Measurements from ENCODE around the gene SNX11. TPM values are rescaled to one million over a fixed set of nuclear protein-coding genes. Genes with fewer than 3 reads are reported as not detected.
A peak's percentile ranks its signal among the peaks of the same experiment; 100 is the strongest.

Gene SNX11
- total and polyA plus RNA-seq, 4 donors: 11.7 to 18.8 (median 17.3) TPM

DNA sequence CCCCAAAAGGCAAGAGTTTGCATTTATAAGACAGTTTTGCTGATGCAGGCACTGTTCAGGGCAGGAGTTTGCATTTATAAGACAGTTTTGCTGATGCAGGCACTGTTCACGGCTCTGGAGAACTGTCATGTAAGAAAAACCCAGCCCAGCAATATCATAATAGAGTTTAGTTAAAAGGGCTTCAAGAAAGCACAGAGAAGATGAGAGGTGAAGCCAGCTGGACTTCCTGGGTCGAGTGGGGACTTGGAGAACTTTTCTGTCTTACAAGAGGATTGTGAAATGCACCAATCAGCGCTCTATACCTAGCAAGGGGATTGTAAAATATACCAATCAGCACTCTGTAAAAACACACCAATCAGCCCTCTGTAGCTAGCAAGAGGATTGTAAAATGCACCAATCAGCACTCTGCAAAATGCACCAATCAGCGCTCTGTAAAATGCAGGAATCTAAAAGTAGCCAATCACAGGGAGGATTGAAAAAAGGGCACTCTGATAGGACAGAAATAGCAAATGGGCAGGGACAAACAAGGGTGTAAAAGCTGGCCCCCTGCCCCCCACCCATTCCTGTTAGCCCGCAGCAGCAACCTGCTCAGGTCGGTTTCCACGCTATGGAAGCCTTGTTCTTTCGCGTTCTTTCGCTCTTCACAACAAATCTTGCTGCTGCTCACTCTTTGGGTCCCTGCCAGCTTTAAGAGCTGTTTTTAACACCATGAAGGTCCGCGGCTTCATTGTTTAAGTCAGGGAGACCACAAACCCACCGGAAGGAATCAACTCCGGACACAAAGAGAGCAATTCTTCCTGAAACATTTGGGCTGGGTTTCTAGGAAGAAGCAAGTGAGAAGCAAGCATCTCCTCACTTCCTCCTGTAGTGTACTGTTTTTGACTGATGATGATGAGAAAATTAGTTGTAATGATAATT lies 4.5 kb upstream of the SNX11 start:
- Histone ChIP-seq H3K27me3 (ENCODE audit: control insufficient read depth in 1 of 2, insufficient read depth in 2 of 2, low read length in 1 of 2) (no peaks in the 10 kb centered on the region), H3K9me3 (ENCODE audit: control insufficient read depth, low read length) (no peaks in the 10 kb centered on the region), H3K36me3 (ENCODE audit: control insufficient read depth in 1 of 2, insufficient read depth in 2 of 2, low read length in 1 of 2) (no peaks in the 10 kb centered on the region), H3K4me3 (ENCODE audit: low read length in 2 of 2) (no peak overlapping the region), H3K27ac (ENCODE audit: low read depth in 1 of 2, low read length in 2 of 2) (no peak overlapping the region), H3K4me1 (ENCODE audit: control insufficient read depth in 1 of 2, insufficient read depth in 2 of 2, low read length in 2 of 2) (no peaks in the 10 kb centered on the region)
- ATAC-seq (ENCODE audit: low FRiP score) (no peak), DNase-seq (no peak)
- WGBS, 2 donors: 81 to 87% methylated on average over 14 of the region's 14 CpGs
- intact Hi-C loops (cut with DNase I): no loop called here

DNA sequence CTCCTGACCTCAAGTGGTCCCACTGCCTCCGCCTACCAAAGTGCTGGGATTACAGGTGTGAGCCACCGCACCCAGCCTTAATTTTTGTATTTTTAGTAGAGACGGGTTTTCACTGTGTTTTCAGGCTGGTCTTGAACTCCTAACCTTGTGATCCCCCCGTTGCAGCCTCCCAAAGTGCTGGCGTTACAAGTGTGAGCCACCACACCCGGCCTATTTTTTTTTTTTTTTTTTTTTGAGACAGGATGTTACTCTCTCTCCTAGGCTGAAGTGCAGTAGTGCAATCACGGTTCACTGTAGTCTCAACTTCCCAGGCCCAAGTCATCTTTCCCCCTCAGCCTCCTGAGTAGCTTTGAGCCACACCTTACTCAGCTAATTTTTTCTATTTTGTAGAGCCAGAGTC lies 3.1 kb upstream of the SNX11 start:
- Histone ChIP-seq H3K9me3 (ENCODE audit: control insufficient read depth, low read length) (no peaks in the 10 kb centered on the region), H3K36me3 (ENCODE audit: control insufficient read depth in 1 of 2, insufficient read depth in 2 of 2, low read length in 1 of 2) (no peaks in the 10 kb centered on the region), H3K4me1 (ENCODE audit: control insufficient read depth in 1 of 2, insufficient read depth in 2 of 2, low read length in 2 of 2) (no peaks in the 10 kb centered on the region), H3K27me3 (ENCODE audit: control insufficient read depth in 1 of 2, insufficient read depth in 2 of 2, low read length in 1 of 2) (no peaks in the 10 kb centered on the region), H3K27ac (ENCODE audit: low read depth in 1 of 2, low read length in 2 of 2) (no peak overlapping the region), H3K4me3 (ENCODE audit: low read length in 2 of 2) (no peak overlapping the region)
- DNase-seq: no peak
- no peak for ATAC-seq (ENCODE audit: low FRiP score)
- WGBS, 2 donors: 94% methylated on average over 6 to 7 of the region's 7 CpGs
- intact Hi-C loops (cut with DNase I): no loop called here

- DNase-seq (no peak), ATAC-seq (ENCODE audit: low FRiP score) (no peak)
- Histone ChIP-seq H3K4me3 (ENCODE audit: low read length in 2 of 2) (peak overlapping the region; percentile 30 to 47), H3K27ac (ENCODE audit: low read depth in 1 of 2, low read length in 2 of 2) (peak overlapping the region in 1 of 2 donors; percentile 53), H3K4me1 (ENCODE audit: control insufficient read depth in 1 of 2, insufficient read depth in 2 of 2, low read length in 2 of 2) (no peaks in the 10 kb centered on the region), H3K36me3 (ENCODE audit: control insufficient read depth in 1 of 2, insufficient read depth in 2 of 2, low read length in 1 of 2) (no peaks in the 10 kb centered on the region), H3K9me3 (ENCODE audit: control insufficient read depth, low read length) (no peaks in the 10 kb centered on the region), H3K27me3 (ENCODE audit: control insufficient read depth in 1 of 2, insufficient read depth in 2 of 2, low read length in 1 of 2) (no peaks in the 10 kb centered on the region)
- intact Hi-C loops (cut with DNase I): no loop called here
- WGBS, 2 donors: 34 to 41% methylated on average over 13 of the region's 13 CpGs
These were observed 797 bp upstream of the SNX11 start for GRCh38 chr17:48106802-48107136.

- H3K27ac ChIP-seq (ENCODE audit: low read depth in 1 of 2, low read length in 2 of 2): no peak overlapping the region
- WGBS, 2 donors: 81 to 88% methylated on average over 9 of the region's 9 CpGs
- no peaks in the 10 kb centered on the region for H3K36me3 ChIP-seq (ENCODE audit: control insufficient read depth in 1 of 2, insufficient read depth in 2 of 2, low read length in 1 of 2)
- ATAC-seq (ENCODE audit: low FRiP score) (no peak), DNase-seq (no peak)
- H3K9me3 ChIP-seq (ENCODE audit: control insufficient read depth, low read length): no peaks in the 10 kb centered on the region
- intact Hi-C loops (cut with DNase I): no loop called here
- H3K4me1 ChIP-seq (ENCODE audit: control insufficient read depth in 1 of 2, insufficient read depth in 2 of 2, low read length in 2 of 2): no peaks in the 10 kb centered on the region
- H3K4me3 ChIP-seq (ENCODE audit: low read length in 2 of 2): no peak overlapping the region
- no peaks in the 10 kb centered on the region for H3K27me3 ChIP-seq (ENCODE audit: control insufficient read depth in 1 of 2, insufficient read depth in 2 of 2, low read length in 1 of 2)
These were observed 3.2 kb downstream of the SNX11 start for GRCh38 chr17:48110761-48111160.

DNA sequence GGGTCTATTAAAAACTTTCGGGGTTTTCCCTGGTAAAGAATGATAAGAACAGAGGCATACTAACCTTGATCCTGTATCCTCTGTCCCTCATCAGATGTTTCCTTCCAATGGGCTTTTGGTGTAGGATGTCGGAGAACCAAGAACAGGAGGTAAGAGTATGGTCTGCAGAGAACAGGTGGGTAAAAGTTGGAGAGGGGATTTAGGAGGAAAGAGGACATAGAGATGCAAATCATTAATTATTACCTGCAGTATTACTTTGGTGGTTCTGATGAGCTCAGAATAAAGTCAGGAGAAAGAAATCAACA lies 4.3 kb downstream of the SNX11 start:
- H3K36me3 ChIP-seq (ENCODE audit: control insufficient read depth in 1 of 2, insufficient read depth in 2 of 2, low read length in 1 of 2): no peaks in the 10 kb centered on the region
- WGBS, 2 donors: 86 to 89% methylated on average over 2 of the region's 2 CpGs
- no peak for ATAC-seq (ENCODE audit: low FRiP score)
- no peaks in the 10 kb centered on the region for H3K9me3 ChIP-seq (ENCODE audit: control insufficient read depth, low read length)
- no peak overlapping the region for H3K4me3 ChIP-seq (ENCODE audit: low read length in 2 of 2)
- H3K27ac ChIP-seq (ENCODE audit: low read depth in 1 of 2, low read length in 2 of 2): no peak overlapping the region
- no peaks in the 10 kb centered on the region for H3K4me1 ChIP-seq (ENCODE audit: control insufficient read depth in 1 of 2, insufficient read depth in 2 of 2, low read length in 2 of 2)
- H3K27me3 ChIP-seq (ENCODE audit: control insufficient read depth in 1 of 2, insufficient read depth in 2 of 2, low read length in 1 of 2): no peaks in the 10 kb centered on the region
- DNase-seq: no peak
- intact Hi-C loops (cut with DNase I): no loop called here

DNA sequence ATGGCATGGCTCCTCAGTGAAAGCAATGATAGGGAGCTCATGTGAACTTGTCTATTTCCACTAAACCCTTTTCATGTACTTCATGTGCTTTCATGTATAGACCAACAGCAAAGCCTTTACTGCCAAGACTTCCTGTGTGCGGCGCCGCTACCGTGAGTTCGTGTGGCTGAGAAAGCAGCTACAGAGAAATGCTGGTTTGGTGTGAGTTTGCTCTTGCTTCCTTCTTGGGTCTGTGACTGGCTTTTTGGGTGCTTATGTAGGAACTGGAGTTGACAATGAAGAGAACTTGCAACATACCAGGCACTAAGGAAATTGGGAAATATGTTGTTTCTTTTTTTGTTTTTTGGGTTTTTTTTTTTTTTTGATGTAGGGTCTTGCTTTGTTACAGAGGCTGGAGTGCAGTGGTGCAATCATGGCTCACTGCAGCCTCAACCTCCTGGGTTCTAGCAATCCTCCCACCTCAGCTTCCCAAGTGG lies 5.7 kb downstream of the SNX11 start:
- WGBS, 2 donors: 93 to 94% methylated on average over 5 of the region's 5 CpGs
- H3K27me3 ChIP-seq (ENCODE audit: control insufficient read depth in 1 of 2, insufficient read depth in 2 of 2, low read length in 1 of 2): no peaks in the 10 kb centered on the region
- intact Hi-C loops (cut with DNase I): no loop called here
- ATAC-seq (ENCODE audit: low FRiP score): no peak
- H3K9me3 ChIP-seq (ENCODE audit: control insufficient read depth, low read length): no peaks in the 10 kb centered on the region
- no peak overlapping the region for H3K4me3 ChIP-seq (ENCODE audit: low read length in 2 of 2)
- no peak overlapping the region for H3K27ac ChIP-seq (ENCODE audit: low read depth in 1 of 2, low read length in 2 of 2)
- no peaks in the 10 kb centered on the region for H3K4me1 ChIP-seq (ENCODE audit: control insufficient read depth in 1 of 2, insufficient read depth in 2 of 2, low read length in 2 of 2)
- DNase-seq: no peak
- H3K36me3 ChIP-seq (ENCODE audit: control insufficient read depth in 1 of 2, insufficient read depth in 2 of 2, low read length in 1 of 2): no peaks in the 10 kb centered on the region

- intact Hi-C loops (cut with DNase I): no loop called here
- ATAC-seq (ENCODE audit: low FRiP score) (no peak), DNase-seq (no peak)
- Histone ChIP-seq H3K4me1 (ENCODE audit: control insufficient read depth in 1 of 2, insufficient read depth in 2 of 2, low read length in 2 of 2) (no peaks in the 10 kb centered on the region), H3K4me3 (ENCODE audit: low read length in 2 of 2) (no peak overlapping the region), H3K27ac (ENCODE audit: low read depth in 1 of 2, low read length in 2 of 2) (no peak overlapping the region), H3K27me3 (ENCODE audit: control insufficient read depth in 1 of 2, insufficient read depth in 2 of 2, low read length in 1 of 2) (no peaks in the 10 kb centered on the region), H3K36me3 (ENCODE audit: control insufficient read depth in 1 of 2, insufficient read depth in 2 of 2, low read length in 1 of 2) (peaks cover 2 to 14% of the 10 kb centered on the region in 2 donors), H3K9me3 (ENCODE audit: control insufficient read depth, low read length) (no peaks in the 10 kb centered on the region)
- WGBS, 2 donors: 83 to 85% methylated on average over 9 of the region's 9 CpGs
These were observed 14.5 kb downstream of the SNX11 start for GRCh38 chr17:48121923-48122664.

DNA sequence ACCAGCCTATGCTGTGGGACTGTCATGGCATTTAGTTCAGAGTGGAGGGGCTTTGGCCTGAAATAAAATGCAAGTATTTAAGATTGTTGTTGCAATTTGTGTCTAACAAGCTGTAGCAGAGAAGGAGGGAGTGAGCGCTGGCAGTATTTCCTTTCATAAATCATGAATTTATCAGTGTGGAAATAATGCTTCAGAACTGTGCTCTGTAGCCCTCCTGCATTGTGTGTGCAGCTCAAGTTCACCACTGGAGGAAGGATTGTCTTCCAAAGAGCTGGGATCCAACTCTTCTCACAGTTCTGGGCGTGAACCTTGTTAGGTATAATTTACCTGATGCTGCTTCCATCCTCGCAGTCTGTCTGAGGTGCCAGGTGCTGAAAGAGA lies 15.1 kb downstream of the SNX11 start:
- H3K27me3 ChIP-seq (ENCODE audit: control insufficient read depth in 1 of 2, insufficient read depth in 2 of 2, low read length in 1 of 2): no peaks in the 10 kb centered on the region
- no peak overlapping the region for H3K4me3 ChIP-seq (ENCODE audit: low read length in 2 of 2)
- H3K9me3 ChIP-seq (ENCODE audit: control insufficient read depth, low read length): no peaks in the 10 kb centered on the region
- intact Hi-C loops (cut with DNase I): no loop called here
- DNase-seq: no peak
- WGBS, 2 donors: 81 to 84% methylated on average over 3 of the region's 3 CpGs
- H3K36me3 ChIP-seq (ENCODE audit: control insufficient read depth in 1 of 2, insufficient read depth in 2 of 2, low read length in 1 of 2): peaks cover 2 to 14% of the 10 kb centered on the region in 2 donors
- H3K27ac ChIP-seq (ENCODE audit: low read depth in 1 of 2, low read length in 2 of 2): no peak overlapping the region
- ATAC-seq (ENCODE audit: low FRiP score): no peak
- H3K4me1 ChIP-seq (ENCODE audit: control insufficient read depth in 1 of 2, insufficient read depth in 2 of 2, low read length in 2 of 2): no peaks in the 10 kb centered on the region

DNA sequence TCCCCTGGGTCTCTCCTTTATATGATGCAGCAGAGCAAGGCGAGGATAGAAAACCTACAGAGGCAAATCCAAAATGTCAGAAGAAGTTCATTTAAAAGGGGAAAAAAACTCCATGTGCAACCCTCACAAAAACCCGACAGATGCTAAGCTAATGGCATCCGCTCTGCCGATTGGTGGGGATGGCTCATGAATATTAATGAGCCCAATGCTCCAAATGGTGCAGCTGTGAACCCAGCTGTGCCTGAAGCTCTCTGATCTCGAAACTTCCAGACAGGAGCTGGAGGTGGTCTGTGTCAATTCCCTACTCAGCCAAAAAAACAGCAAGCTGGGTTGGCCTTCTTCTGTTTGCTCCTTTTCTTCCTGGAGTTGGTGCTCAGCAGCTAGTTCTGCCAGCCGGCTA lies 15.5 kb downstream of the SNX11 start:
- Histone ChIP-seq H3K9me3 (ENCODE audit: control insufficient read depth, low read length) (no peaks in the 10 kb centered on the region), H3K36me3 (ENCODE audit: control insufficient read depth in 1 of 2, insufficient read depth in 2 of 2, low read length in 1 of 2) (peaks cover 2 to 14% of the 10 kb centered on the region in 2 donors), H3K27ac (ENCODE audit: low read depth in 1 of 2, low read length in 2 of 2) (no peak overlapping the region), H3K27me3 (ENCODE audit: control insufficient read depth in 1 of 2, insufficient read depth in 2 of 2, low read length in 1 of 2) (no peaks in the 10 kb centered on the region), H3K4me3 (ENCODE audit: low read length in 2 of 2) (no peak overlapping the region), H3K4me1 (ENCODE audit: control insufficient read depth in 1 of 2, insufficient read depth in 2 of 2, low read length in 2 of 2) (no peaks in the 10 kb centered on the region)
- no peak for ATAC-seq (ENCODE audit: low FRiP score)
- 76 to 81% methylated on average over 6 of the region's 6 CpGs for WGBS, 2 donors
- DNase-seq: no peak
- intact Hi-C loops (cut with DNase I): no loop called here

Measured in aorta (tissue), 5 donors.